Measurements from ENCODE around the gene SLIT3. TPM values are rescaled to one million over a fixed set of nuclear protein-coding genes. Genes with fewer than 3 reads are reported as not detected.

SLIT3 gene
- total and polyA plus RNA-seq, 10 of the 15 experiments (the other 5 are each of a cell fraction or from before 2014, with no cell fraction given), result 0.05 TPM; not detected in 9

DNA sequence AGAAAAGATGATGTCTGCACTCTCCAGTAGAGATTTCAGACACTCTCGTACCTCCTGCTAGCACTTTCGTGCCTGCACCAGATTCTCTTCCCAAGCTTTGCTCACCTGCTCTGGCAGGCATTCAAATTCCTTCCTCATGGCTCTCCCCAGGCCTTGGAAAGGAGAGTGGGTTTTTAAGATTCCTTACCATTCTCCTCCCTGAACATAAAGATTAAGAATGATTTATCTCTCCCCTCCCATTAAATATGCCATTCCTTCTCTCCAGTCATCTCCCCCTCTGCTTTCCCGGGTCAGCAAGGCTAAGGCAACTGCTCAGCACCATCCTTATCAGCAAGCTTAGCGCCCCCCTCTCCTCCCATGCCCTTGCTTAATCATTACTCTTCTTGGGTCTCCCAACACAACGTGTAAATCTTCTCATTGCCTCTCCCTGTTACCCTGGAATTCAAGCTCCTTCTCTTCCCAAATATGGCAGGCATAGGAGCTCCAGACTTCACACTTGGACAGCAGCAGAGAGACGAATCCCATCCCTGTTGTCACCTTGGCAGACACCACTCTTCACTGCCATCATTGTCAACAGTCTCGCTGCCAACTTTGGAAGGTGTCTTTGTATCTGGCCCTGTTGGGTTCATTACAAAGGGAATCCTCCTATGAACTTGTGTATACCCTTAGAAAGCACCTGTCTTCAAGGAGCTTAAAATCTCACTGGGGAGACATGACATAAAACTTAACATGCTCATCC lies 332.9 kb downstream of the SLIT3 start (continued):
- TF ChIP-seq, protein P1, sequence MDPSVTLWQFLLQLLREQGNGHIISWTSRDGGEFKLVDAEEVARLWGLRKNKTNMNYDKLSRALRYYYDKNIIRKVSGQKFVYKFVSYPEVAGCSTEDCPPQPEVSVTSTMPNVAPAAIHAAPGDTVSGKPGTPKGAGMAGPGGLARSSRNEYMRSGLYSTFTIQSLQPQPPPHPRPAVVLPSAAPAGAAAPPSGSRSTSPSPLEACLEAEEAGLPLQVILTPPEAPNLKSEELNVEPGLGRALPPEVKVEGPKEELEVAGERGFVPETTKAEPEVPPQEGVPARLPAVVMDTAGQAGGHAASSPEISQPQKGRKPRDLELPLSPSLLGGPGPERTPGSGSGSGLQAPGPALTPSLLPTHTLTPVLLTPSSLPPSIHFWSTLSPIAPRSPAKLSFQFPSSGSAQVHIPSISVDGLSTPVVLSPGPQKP (IDR thresholded peaks at IDR 0.05; ENCODE audit: low read depth, low read length), result no peak
- TF ChIP-seq POLR2AphosphoS5 (IDR thresholded peaks at IDR 0.05; ENCODE audit: low read length) (no peak), MYC (IDR thresholded peaks at IDR 0.05; ENCODE audit: insufficient read depth, insufficient read length, insufficient replicate concordance, low read length, severe bottlenecking) (no peak), RBBP5 (conservative IDR thresholded peaks at IDR 0.05) (no peak), WRNIP1 (IDR thresholded peaks at IDR 0.05; ENCODE audit: borderline replicate concordance, low read depth, low read length) (no peak), HDGF (IDR thresholded peaks at IDR 0.05) (no peak)
- TF ChIP-seq, protein P2, sequence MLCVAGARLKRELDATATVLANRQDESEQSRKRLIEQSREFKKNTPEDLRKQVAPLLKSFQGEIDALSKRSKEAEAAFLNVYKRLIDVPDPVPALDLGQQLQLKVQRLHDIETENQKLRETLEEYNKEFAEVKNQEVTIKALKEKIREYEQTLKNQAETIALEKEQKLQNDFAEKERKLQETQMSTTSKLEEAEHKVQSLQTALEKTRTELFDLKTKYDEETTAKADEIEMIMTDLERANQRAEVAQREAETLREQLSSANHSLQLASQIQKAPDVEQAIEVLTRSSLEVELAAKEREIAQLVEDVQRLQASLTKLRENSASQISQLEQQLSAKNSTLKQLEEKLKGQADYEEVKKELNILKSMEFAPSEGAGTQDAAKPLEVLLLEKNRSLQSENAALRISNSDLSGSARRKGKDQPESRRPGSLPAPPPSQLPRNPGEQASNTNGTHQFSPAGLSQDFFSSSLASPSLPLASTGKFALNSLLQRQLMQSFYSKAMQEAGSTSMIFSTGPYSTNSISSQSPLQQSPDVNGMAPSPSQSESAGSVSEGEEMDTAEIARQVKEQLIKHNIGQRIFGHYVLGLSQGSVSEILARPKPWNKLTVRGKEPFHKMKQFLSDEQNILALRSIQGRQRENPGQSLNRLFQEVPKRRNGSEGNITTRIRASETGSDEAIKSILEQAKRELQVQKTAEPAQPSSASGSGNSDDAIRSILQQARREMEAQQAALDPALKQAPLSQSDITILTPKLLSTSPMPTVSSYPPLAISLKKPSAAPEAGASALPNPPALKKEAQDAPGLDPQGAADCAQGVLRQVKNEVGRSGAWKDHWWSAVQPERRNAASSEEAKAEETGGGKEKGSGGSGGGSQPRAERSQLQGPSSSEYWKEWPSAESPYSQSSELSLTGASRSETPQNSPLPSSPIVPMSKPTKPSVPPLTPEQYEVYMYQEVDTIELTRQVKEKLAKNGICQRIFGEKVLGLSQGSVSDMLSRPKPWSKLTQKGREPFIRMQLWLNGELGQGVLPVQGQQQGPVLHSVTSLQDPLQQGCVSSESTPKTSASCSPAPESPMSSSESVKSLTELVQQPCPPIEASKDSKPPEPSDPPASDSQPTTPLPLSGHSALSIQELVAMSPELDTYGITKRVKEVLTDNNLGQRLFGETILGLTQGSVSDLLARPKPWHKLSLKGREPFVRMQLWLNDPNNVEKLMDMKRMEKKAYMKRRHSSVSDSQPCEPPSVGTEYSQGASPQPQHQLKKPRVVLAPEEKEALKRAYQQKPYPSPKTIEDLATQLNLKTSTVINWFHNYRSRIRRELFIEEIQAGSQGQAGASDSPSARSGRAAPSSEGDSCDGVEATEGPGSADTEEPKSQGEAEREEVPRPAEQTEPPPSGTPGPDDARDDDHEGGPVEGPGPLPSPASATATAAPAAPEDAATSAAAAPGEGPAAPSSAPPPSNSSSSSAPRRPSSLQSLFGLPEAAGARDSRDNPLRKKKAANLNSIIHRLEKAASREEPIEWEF (IDR thresholded peaks at IDR 0.05; ENCODE audit: insufficient replicate concordance, low read depth, low read length), result no peak
- TF ChIP-seq, protein P3, sequence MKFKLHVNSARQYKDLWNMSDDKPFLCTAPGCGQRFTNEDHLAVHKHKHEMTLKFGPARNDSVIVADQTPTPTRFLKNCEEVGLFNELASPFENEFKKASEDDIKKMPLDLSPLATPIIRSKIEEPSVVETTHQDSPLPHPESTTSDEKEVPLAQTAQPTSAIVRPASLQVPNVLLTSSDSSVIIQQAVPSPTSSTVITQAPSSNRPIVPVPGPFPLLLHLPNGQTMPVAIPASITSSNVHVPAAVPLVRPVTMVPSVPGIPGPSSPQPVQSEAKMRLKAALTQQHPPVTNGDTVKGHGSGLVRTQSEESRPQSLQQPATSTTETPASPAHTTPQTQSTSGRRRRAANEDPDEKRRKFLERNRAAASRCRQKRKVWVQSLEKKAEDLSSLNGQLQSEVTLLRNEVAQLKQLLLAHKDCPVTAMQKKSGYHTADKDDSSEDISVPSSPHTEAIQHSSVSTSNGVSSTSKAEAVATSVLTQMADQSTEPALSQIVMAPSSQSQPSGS (IDR thresholded peaks at IDR 0.05; ENCODE audit: low read length), result no peak
